ENCODE results near the gene LAMA2.

GRCh38 chr6:129434091-129434490, 551.2 kb downstream of the LAMA2 start:
- TF ChIP-seq EZH2 (IDR thresholded peaks at IDR 0.05; ENCODE audit: borderline replicate concordance, low read length) (no peak), CTCF (conservative IDR thresholded peaks at IDR 0.05 in 1 of 2, IDR thresholded peaks at IDR 0.05 in 1 of 2; ENCODE audit: extremely low read depth in 1 of 2, insufficient read depth in 1 of 2, low read depth in 1 of 2, low read length in 2 of 2) (no peak)
